GM20000 (cell line): ENCODE data around the gene TNS3.

Experiments
- DNase-seq: peaks from one replicate; pipeline ENCODE4 v3.0.0; 2012; ENCODE audit warnings: low spot score
- CTCF ChIP-seq: IDR thresholded peaks from 2 replicates; pipeline ENCODE4 v1.5.1; 2012; ENCODE audit warnings: mild to moderate bottlenecking, control low read depth; ENCODE audit errors: extremely low read depth, missing control alignments

TNS3 gene

GRCh38 chr7:47485640-47486435 is 96.1 kb downstream of the TNS3 start:
- TF ChIP-seq CTCF, result no peak
- no peak for DNase-seq

- DNase-seq, result no peak
- no peak for TF ChIP-seq CTCF
These were observed 96.8 kb downstream of the TNS3 start for GRCh38 chr7:47484923-47485639.

DNA sequence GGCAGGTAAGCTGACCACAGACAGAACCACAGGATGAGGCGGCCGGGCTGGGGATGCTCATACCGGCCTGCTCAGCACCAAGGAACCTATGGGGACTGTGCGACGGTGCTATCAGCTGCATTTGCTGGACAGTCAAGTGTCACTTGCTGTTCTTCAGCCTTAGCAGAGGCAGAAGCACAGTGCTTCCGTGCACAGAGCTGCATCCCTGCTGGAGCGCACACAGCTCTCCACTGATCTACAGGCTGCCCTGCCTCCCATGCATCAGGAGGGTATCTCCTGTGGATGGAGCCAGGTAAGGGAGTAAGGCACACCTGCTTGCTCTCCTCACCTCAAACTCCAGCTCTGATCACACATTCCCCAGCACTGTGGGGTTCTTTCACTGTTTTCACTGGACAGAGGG is 97.5 kb downstream of the TNS3 start:
- no peak for DNase-seq

GRCh38 chr7:47483604-47484273 is 98.2 kb downstream of the TNS3 start:
- TF ChIP-seq CTCF, result no peak
- DNase-seq, result no peak

More for the DNA sequence above, 97.5 kb downstream of the TNS3 start:
- no peak for TF ChIP-seq CTCF

DNA sequence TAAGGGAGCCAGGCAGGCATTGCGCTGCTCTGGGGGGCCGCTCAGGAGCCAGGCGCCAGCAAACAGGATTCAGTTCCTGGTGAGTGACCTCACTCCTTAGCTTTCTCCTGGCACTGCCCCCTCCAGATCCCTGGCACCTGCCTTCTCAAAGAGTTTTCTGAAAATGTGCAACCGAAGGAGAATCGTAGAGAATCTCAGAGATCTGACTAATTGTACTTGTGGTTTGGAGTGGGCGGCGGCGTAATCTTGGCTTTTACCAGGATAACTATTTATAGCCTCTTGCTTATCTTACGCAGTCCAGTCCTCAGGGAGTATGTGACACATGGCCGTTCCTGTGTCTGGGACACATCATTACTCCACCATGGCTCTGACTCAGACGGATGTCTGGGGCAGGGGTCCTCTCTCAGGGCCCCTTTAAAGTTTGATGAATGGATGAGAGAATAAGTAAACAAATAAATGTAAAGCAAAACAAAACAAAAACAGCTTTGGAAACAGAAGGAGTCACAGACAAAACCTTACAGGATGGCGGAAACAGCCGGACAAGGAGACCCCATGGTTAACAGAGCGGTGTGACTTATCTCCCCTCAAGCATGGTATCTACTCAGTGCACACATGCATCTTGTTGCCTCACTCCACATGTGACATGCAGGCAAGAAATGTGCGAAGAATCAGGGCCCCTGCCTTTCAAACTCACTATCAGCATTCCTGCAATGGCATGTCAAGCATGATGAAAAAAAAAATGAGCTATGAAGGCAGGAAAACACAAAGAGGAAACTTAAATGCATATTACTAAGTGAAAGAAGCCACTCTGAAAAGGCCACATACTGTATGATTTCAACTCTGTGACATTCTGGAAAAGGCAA is 99.7 kb downstream of the TNS3 start:
- no peak for TF ChIP-seq CTCF
- DNase-seq, result peak; percentile 36

DNA sequence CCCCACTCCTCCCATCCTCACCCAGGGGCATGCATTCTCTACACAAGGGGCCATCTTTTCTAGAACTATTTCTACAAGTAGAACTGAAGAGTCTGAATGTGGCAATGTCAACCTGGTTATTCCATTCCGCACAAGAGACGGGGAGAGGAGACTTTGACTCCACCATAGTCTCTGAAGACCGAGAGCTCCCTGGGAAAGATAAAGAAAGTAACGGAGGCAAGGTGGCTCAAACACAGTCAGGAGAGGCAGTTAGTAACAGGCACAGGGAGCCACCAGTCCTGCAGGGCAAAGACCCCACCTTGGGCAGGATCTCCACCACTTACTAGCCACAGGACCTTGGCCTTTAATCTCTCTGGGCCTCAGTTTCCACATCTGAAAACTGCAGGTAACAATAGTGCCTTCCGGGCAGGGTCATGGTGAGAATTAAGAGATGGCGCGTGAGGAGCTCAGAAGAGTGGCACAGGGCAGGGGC is 100.3 kb downstream of the TNS3 start:
- DNase-seq, result no peak
- TF ChIP-seq CTCF, result no peak
